Neural progenitor cell (in vitro differentiated cells): ENCODE data around the gene BMX. TPM values are rescaled to one million over a fixed set of nuclear protein-coding genes. Genes with fewer than 3 reads are reported as not detected.

Source experiments
- DNase-seq: peaks from one replicate; pipeline ENCODE4 v3.0.0-alpha.2; 2016; ENCODE audit warnings: low spot score
- H2AFZ ChIP-seq: fragments of 200-600 bp; sonication (generic); replicated peaks from 2 replicates; pipeline ENCODE4 v1.6.1; 2016; ENCODE audit warnings: antibody characterized with exemption
- H3F3A ChIP-seq: fragments of 200-600 bp; sonication (generic); 2 replicates; pipeline ENCODE4 v1.6.1; 2016; ENCODE audit warnings: antibody characterized with exemption, low read depth
- H3K27ac ChIP-seq: fragments of 200-600 bp; sonication (generic); 2 replicates; pipeline ENCODE4 v1.5.1; 2016; ENCODE audit warnings: mild to moderate bottlenecking
- H3K27me3 ChIP-seq: fragments of 200-600 bp; sonication (generic); 2 replicates; pipeline ENCODE4 v1.6.1; 2016; ENCODE audit warnings: mild to moderate bottlenecking, moderate library complexity
- H3K36me3 ChIP-seq: fragments of 200-600 bp; sonication (generic); 2 replicates; pipeline ENCODE4 v1.5.1; 2016
- H3K4me1 ChIP-seq: fragments of 200-600 bp; sonication (generic); 2 replicates; pipeline ENCODE4 v1.6.1; 2016; ENCODE audit warnings: mixed run types
- H3K4me2 ChIP-seq: fragments of 200-600 bp; sonication (generic); 2 replicates; pipeline ENCODE4 v1.6.1; 2016
- H3K4me3 ChIP-seq: fragments of 200-600 bp; sonication (generic); 2 replicates; pipeline ENCODE4 v1.5.1; 2016
- H3K79me2 ChIP-seq: fragments of 200-600 bp; sonication (generic); 2 replicates; pipeline ENCODE4 v1.6.1; 2016; ENCODE audit warnings: low read depth
- H3K9ac ChIP-seq: fragments of 200-600 bp; sonication (generic); 2 replicates; pipeline ENCODE4 v1.6.1; 2016
- H3K9me3 ChIP-seq: fragments of 200-600 bp; sonication (generic); 2 replicates; pipeline ENCODE4 v1.5.1; 2016; ENCODE audit warnings: low read depth
- H4K20me1 ChIP-seq: fragments of 200-600 bp; sonication (generic); 2 replicates; pipeline ENCODE4 v1.6.1; 2016; ENCODE audit warnings: low read depth
- H3K27ac Mint-ChIP-seq: 3 replicates; pipeline ENCODE4 v1.8.0; 2021; ENCODE audit warnings: mixed read lengths
- H3K27me3 Mint-ChIP-seq: 2 replicates; pipeline ENCODE4 v1.8.0; 2022; ENCODE audit warnings: low read depth, mild to moderate bottlenecking, inconsistent platforms, moderate library complexity, mixed read lengths; ENCODE audit not compliant: insufficient read depth
- H3K36me3 Mint-ChIP-seq: 3 replicates; pipeline ENCODE4 v1.8.0; 2021; ENCODE audit warnings: mixed read lengths
- H3K4me1 Mint-ChIP-seq: 3 replicates; pipeline ENCODE4 v1.8.0; 2021; ENCODE audit warnings: mixed read lengths
- H3K4me3 Mint-ChIP-seq: 3 replicates; pipeline ENCODE4 v1.8.0; 2021; ENCODE audit warnings: mild to moderate bottlenecking, moderate library complexity, mixed read lengths
- H3K9me3 Mint-ChIP-seq: 3 replicates; pipeline ENCODE4 v1.8.0; 2020; ENCODE audit warnings: mixed read lengths
- CTCF ChIP-seq: fragments of 200-600 bp; sonication (generic); IDR thresholded peaks from 2 replicates; pipeline ENCODE4 v1.5.1; 2017; ENCODE audit warnings: antibody characterized with exemption, mild to moderate bottlenecking
- EZH2 ChIP-seq: fragments of 200-600 bp; sonication (generic); IDR thresholded peaks from 2 replicates; pipeline ENCODE4 v1.6.1; 2017; ENCODE audit warnings: antibody characterized with exemption, mild to moderate bottlenecking, moderate library complexity
- EZH2phosphoT487 ChIP-seq: fragments of 200-600 bp; sonication (generic); IDR thresholded peaks from 2 replicates; pipeline ENCODE4 v1.6.1; 2017; ENCODE audit warnings: antibody characterized with exemption
- total RNA-seq: library from RNA; depleted of rRNA; stranded (reverse); fragments of >200 nt; gene quantifications from 2 replicates; pipeline ENCODE4 v1.2.3, GENCODE V29; 2015; ENCODE audit warnings: low replicate concordance

Gene BMX
- total RNA-seq, 1 donor from 2014 or later, result not detected

GRCh38 chrX:15600049-15600448, 99.4 kb downstream of the BMX start:
- Mint-ChIP-seq H3K27ac (no peak overlapping the region), H3K4me1 (no peaks in the 10 kb centered on the region), H3K4me3 (no peak overlapping the region), H3K27me3 (no peaks in the 10 kb centered on the region), H3K9me3 (no peaks in the 10 kb centered on the region), H3K36me3 (no peaks in the 10 kb centered on the region)
- Histone ChIP-seq H4K20me1 (no peaks in the 10 kb centered on the region), H3K79me2 (no peaks in the 10 kb centered on the region), H3K27me3 (no peaks in the 10 kb centered on the region), H2AFZ (no peak overlapping the region), H3K9me3 (no peaks in the 10 kb centered on the region), H3K4me1 (no peaks in the 10 kb centered on the region), H3K36me3 (no peaks in the 10 kb centered on the region), H3K4me2 (no peak overlapping the region), H3F3A (no peaks in the 10 kb centered on the region), H3K4me3 (no peak overlapping the region), H3K9ac (no peak overlapping the region), H3K27ac (no peak overlapping the region)
- TF ChIP-seq EZH2, result no peak
- DNase-seq, result peak; percentile 15

GRCh38 chrX:15600745-15601144, 100.1 kb downstream of the BMX start, which contains the start of gene ACE2:
Gene ACE2 (minus strand): TSS chrX:15600960. CDS start chrX:15600911, 49 bp downstream.
- no peak for DNase-seq
- no peak for TF ChIP-seq CTCF
- no peak for TF ChIP-seq EZH2
- TF ChIP-seq EZH2phosphoT487, result no peak
- no peak within 1 kb of the TSS for H3K4me3 ChIP-seq
- Mint-ChIP-seq H3K27ac (no peak within 1 kb of the TSS), H3K27me3 (no peaks in the 10 kb centered on the region), H3K36me3 (no peaks in the 10 kb centered on the region), H3K4me1 (no peaks in the 10 kb centered on the region), H3K4me3 (no peak within 1 kb of the TSS), H3K9me3 (no peaks in the 10 kb centered on the region)
- H3K9ac ChIP-seq, result no peak within 1 kb of the TSS
- no peak within 1 kb of the TSS for H3K4me2 ChIP-seq
- no peaks in the 10 kb centered on the region for H3K9me3 ChIP-seq
- H3K27ac ChIP-seq, result no peak within 1 kb of the TSS
- no peaks in the 10 kb centered on the region for H3K27me3 ChIP-seq
- H3K4me1 ChIP-seq, result no peaks in the 10 kb centered on the region
- no peaks in the 10 kb centered on the region for H3F3A ChIP-seq
- no peak within 1 kb of the TSS for H2AFZ ChIP-seq
- no peaks in the 10 kb centered on the region for H3K79me2 ChIP-seq
- H4K20me1 ChIP-seq, result no peaks in the 10 kb centered on the region
- H3K36me3 ChIP-seq, result no peaks in the 10 kb centered on the region

GRCh38 chrX:15601932-15602331, 101.3 kb downstream of the BMX start:
- Histone ChIP-seq H3K79me2 (no peaks in the 10 kb centered on the region), H3F3A (no peaks in the 10 kb centered on the region), H4K20me1 (no peaks in the 10 kb centered on the region), H3K27ac (no peak overlapping the region), H3K9ac (no peak overlapping the region), H3K4me1 (no peaks in the 10 kb centered on the region), H3K27me3 (no peaks in the 10 kb centered on the region), H3K4me2 (no peak overlapping the region), H2AFZ (no peak overlapping the region), H3K4me3 (no peak overlapping the region), H3K36me3 (no peaks in the 10 kb centered on the region), H3K9me3 (no peaks in the 10 kb centered on the region)
- Mint-ChIP-seq H3K9me3 (no peaks in the 10 kb centered on the region), H3K27ac (no peak overlapping the region), H3K27me3 (no peaks in the 10 kb centered on the region), H3K36me3 (no peaks in the 10 kb centered on the region), H3K4me3 (no peak overlapping the region), H3K4me1 (no peaks in the 10 kb centered on the region)
- no peak for DNase-seq
- TF ChIP-seq EZH2 (no peak), CTCF (no peak), EZH2phosphoT487 (no peak)

- no peak overlapping the region for H3K4me3 ChIP-seq
- no peak for DNase-seq
- Mint-ChIP-seq H3K4me1 (no peaks in the 10 kb centered on the region), H3K36me3 (no peaks in the 10 kb centered on the region), H3K27ac (no peak overlapping the region), H3K4me3 (no peak overlapping the region), H3K27me3 (no peaks in the 10 kb centered on the region), H3K9me3 (no peaks in the 10 kb centered on the region)
- no peaks in the 10 kb centered on the region for H3K27me3 ChIP-seq
- no peaks in the 10 kb centered on the region for H3K79me2 ChIP-seq
- peak overlapping the region; percentile 11 for H2AFZ ChIP-seq
- H3K27ac ChIP-seq, result no peak overlapping the region
- no peak overlapping the region for H3K4me2 ChIP-seq
- TF ChIP-seq EZH2, result no peak
- no peak for TF ChIP-seq EZH2phosphoT487
- TF ChIP-seq CTCF, result no peak
- no peaks in the 10 kb centered on the region for H3F3A ChIP-seq
- H3K36me3 ChIP-seq, result no peaks in the 10 kb centered on the region
- no peaks in the 10 kb centered on the region for H3K4me1 ChIP-seq
- no peak overlapping the region for H3K9ac ChIP-seq
- H3K9me3 ChIP-seq, result no peaks in the 10 kb centered on the region
- no peaks in the 10 kb centered on the region for H4K20me1 ChIP-seq
Measured at GRCh38 chrX:15602761-15603160, 102.2 kb downstream of the BMX start.
